PFSK-1 (cell line): ENCODE results near the gene SH2B3.

Experiments used
- POLR2AphosphoS5 ChIP-seq: IDR thresholded peaks from 2 replicates; pipeline ENCODE4 v1.6.1; 2012; ENCODE audit warnings: low read depth, mild to moderate bottlenecking, control low read depth, low read length, moderate library complexity
- SIN3A ChIP-seq: IDR thresholded peaks from 2 replicates; pipeline ENCODE4 v1.6.1; 2012; ENCODE audit warnings: mild to moderate bottlenecking, low read length, moderate library complexity, borderline replicate concordance; ENCODE audit not compliant: insufficient read depth
- TAF1 ChIP-seq: IDR thresholded peaks from 2 replicates; pipeline ENCODE4 v1.6.1; 2012; ENCODE audit warnings: low read length, control low read depth, borderline replicate concordance; ENCODE audit not compliant: insufficient read depth
- TF ChIP-seq, protein P1 (sequence below), 2 experiments: IDR thresholded peaks; 2 replicates each; pipeline versions ENCODE4 v1.6.1 to v1.8.0; 2011 to 2012; ENCODE audit warnings: low read depth in 2 of 2, low read length in 2 of 2, control low read depth in 1 of 2, inconsistent platforms in 1 of 2, mild to moderate bottlenecking in 1 of 2, moderate library complexity in 1 of 2; ENCODE audit not compliant: insufficient read depth in 1 of 2

DNA sequence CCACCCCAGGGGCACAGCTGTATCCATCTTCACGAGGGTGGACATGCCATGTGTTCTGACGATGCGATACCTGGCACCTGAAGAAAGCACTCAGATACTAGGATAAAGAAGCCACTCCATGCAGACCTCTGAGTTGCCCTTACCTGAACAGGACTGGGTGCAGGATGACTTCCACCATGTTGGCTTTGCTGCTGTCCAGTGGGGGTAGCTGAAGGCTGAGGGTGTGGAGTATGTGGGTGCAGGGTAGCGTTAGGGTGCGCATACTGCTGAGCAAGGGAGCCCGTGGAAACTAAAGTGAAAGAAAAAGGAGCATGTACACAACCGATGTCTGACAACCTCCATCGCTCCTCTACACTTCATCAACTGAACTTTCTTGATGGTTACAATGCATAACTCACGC lies 51.3 kb downstream of the SH2B3 start:
- no peak for TF ChIP-seq SIN3A
- no peak for TF ChIP-seq TAF1
- no peak for TF ChIP-seq POLR2AphosphoS5
- TF ChIP-seq, protein P1, sequence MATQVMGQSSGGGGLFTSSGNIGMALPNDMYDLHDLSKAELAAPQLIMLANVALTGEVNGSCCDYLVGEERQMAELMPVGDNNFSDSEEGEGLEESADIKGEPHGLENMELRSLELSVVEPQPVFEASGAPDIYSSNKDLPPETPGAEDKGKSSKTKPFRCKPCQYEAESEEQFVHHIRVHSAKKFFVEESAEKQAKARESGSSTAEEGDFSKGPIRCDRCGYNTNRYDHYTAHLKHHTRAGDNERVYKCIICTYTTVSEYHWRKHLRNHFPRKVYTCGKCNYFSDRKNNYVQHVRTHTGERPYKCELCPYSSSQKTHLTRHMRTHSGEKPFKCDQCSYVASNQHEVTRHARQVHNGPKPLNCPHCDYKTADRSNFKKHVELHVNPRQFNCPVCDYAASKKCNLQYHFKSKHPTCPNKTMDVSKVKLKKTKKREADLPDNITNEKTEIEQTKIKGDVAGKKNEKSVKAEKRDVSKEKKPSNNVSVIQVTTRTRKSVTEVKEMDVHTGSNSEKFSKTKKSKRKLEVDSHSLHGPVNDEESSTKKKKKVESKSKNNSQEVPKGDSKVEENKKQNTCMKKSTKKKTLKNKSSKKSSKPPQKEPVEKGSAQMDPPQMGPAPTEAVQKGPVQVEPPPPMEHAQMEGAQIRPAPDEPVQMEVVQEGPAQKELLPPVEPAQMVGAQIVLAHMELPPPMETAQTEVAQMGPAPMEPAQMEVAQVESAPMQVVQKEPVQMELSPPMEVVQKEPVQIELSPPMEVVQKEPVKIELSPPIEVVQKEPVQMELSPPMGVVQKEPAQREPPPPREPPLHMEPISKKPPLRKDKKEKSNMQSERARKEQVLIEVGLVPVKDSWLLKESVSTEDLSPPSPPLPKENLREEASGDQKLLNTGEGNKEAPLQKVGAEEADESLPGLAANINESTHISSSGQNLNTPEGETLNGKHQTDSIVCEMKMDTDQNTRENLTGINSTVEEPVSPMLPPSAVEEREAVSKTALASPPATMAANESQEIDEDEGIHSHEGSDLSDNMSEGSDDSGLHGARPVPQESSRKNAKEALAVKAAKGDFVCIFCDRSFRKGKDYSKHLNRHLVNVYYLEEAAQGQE (IDR thresholded peaks at IDR 0.05; ENCODE audit: insufficient read depth in 1 of 2, low read depth in 2 of 2, low read length in 2 of 2): no peak
